Liver (tissue), 9 donors: ENCODE data around the gene TP53I11. TPM values are rescaled to one million over a fixed set of nuclear protein-coding genes. Genes with fewer than 3 reads are reported as not detected.

Experiments
- DNase-seq: peaks from one replicate; pipeline ENCODE4 v3.0.0-alpha.2; 2017; ENCODE audit warnings: low spot score
- H3K27ac ChIP-seq, 2 donors: one replicate each; pipeline ENCODE4 v1.7.0; 2013; ENCODE audit warnings: inconsistent platforms in 2 of 2, low read length in 2 of 2, control low read depth in 1 of 2, low read depth in 1 of 2, mild to moderate bottlenecking in 1 of 2
- H3K27me3 ChIP-seq, 4 donors: one replicate each; pipeline versions ENCODE4 v1.6.1 to v1.7.0; 2013; ENCODE audit warnings: low read length in 3 of 4, inconsistent platforms in 1 of 4, mild to moderate bottlenecking in 1 of 4, moderate library complexity in 1 of 4; ENCODE audit not compliant: control insufficient read depth in 4 of 4, insufficient read depth in 4 of 4
- H3K36me3 ChIP-seq, 4 donors: one replicate each; pipeline versions ENCODE4 v1.6.1 to v1.7.0; 2013; ENCODE audit warnings: low read length in 3 of 4, mild to moderate bottlenecking in 3 of 4, low read depth in 1 of 4, moderate library complexity in 1 of 4; ENCODE audit not compliant: control insufficient read depth in 4 of 4, insufficient read depth in 3 of 4
- H3K4me1 ChIP-seq, 4 donors: one replicate each; pipeline versions ENCODE4 v1.6.1 to v1.7.0; 2013; ENCODE audit warnings: low read length in 3 of 4, mild to moderate bottlenecking in 3 of 4, moderate library complexity in 1 of 4; ENCODE audit not compliant: control insufficient read depth in 4 of 4, insufficient read depth in 4 of 4
- H3K4me3 ChIP-seq, 3 donors: one replicate each; pipeline versions ENCODE4 v1.6.1 to v1.7.0; 2013; ENCODE audit warnings: low read length in 3 of 3, control low read depth in 1 of 3, low read depth in 1 of 3, mild to moderate bottlenecking in 1 of 3
- H3K9ac ChIP-seq, 2 donors: one replicate each; pipeline ENCODE4 v1.7.0; 2013; ENCODE audit warnings: low read length in 2 of 2, mild to moderate bottlenecking in 2 of 2, moderate library complexity in 2 of 2, control low read depth in 1 of 2, low read depth in 1 of 2
- H3K9me3 ChIP-seq, 4 donors: one replicate each; pipeline versions ENCODE4 v1.6.1 to v1.7.0; 2013; ENCODE audit warnings: low read length in 3 of 4; ENCODE audit not compliant: control insufficient read depth in 4 of 4
- EGR1 ChIP-seq, 2 donors: IDR thresholded peaks; 2 replicates each; pipeline ENCODE4 v1.6.1; 2016 to 2018; ENCODE audit warnings: antibody characterized with exemption in 2 of 2, low read depth in 2 of 2
- FOXA1 ChIP-seq: IDR thresholded peaks from 2 replicates; pipeline ENCODE4 v1.6.1; 2016; ENCODE audit warnings: antibody characterized with exemption
- FOXA2 ChIP-seq: IDR thresholded peaks from 2 replicates; pipeline ENCODE4 v1.6.1; 2016; ENCODE audit warnings: antibody characterized with exemption
- GABPA ChIP-seq, 2 donors: IDR thresholded peaks in 1 of 2; conservative IDR thresholded peaks in 1 of 2; 2 replicates each; pipeline ENCODE4 v1.6.1; 2016; ENCODE audit warnings: antibody characterized with exemption in 2 of 2, mild to moderate bottlenecking in 1 of 2, moderate library complexity in 1 of 2
- HNF4A ChIP-seq, 2 donors: conservative IDR thresholded peaks; 2 replicates each; pipeline ENCODE4 v1.6.1; 2016; ENCODE audit warnings: antibody characterized with exemption in 2 of 2, mild to moderate bottlenecking in 2 of 2
- HNF4G ChIP-seq: IDR thresholded peaks from 2 replicates; pipeline ENCODE4 v1.6.1; 2016; ENCODE audit warnings: antibody characterized with exemption
- JUND ChIP-seq, 2 donors: IDR thresholded peaks; 2 replicates each; pipeline ENCODE4 v1.6.1; 2016; ENCODE audit warnings: antibody characterized with exemption in 2 of 2
- NR2F2 ChIP-seq: IDR thresholded peaks from 2 replicates; pipeline ENCODE4 v1.6.1; 2016; ENCODE audit warnings: antibody characterized with exemption
- RAD21 ChIP-seq, 2 donors: IDR thresholded peaks; 2 replicates each; pipeline ENCODE4 v1.6.1; 2016; ENCODE audit warnings: antibody characterized with exemption in 2 of 2, mild to moderate bottlenecking in 2 of 2
- RXRA ChIP-seq, 2 donors: IDR thresholded peaks; 2 replicates each; pipeline ENCODE4 v1.6.1; 2017 to 2018; ENCODE audit warnings: antibody characterized with exemption in 2 of 2, mild to moderate bottlenecking in 1 of 2
- SP1 ChIP-seq: IDR thresholded peaks from 2 replicates; pipeline ENCODE4 v1.6.1; 2018; ENCODE audit warnings: antibody characterized with exemption, mild to moderate bottlenecking
- TAF1 ChIP-seq: conservative IDR thresholded peaks from 2 replicates; pipeline ENCODE4 v1.6.1; 2016; ENCODE audit warnings: antibody characterized with exemption, mild to moderate bottlenecking
- YY1 ChIP-seq: IDR thresholded peaks from 2 replicates; pipeline ENCODE4 v1.6.1; 2016; ENCODE audit warnings: antibody characterized with exemption, mild to moderate bottlenecking
- WGBS: extraction: QIAGEN DNeasy Blood & Tissue Kit; methylation state at CpG from one replicate; pipeline ENCODE4 v1.1.7; 2013; 5-methylcytosine and 5-hydroxymethylcytosine counted together
- polyA plus RNA-seq, 2 donors: library from polyadenylated mRNA; stranded (reverse) in 1 of 2; unstranded in 1 of 2; fragments of 200-250 nt in 1 of 2; fragments of >200 nt in 1 of 2; fragmentation: Nextera tagmentation in 1 of 2; extraction: Ambion mirVana in 1 of 2; gene quantifications; one replicate each; pipeline versions ENCODE4 v1.2.1 to v1.2.3, GENCODE V29; 2013 to 2015
- total RNA-seq, 2 donors: library from RNA; depleted of rRNA; stranded (reverse); fragments of >200 nt; gene quantifications; one replicate each; pipeline ENCODE4 v1.2.3, GENCODE V29; 2014
- TF ChIP-seq, protein P1 (sequence below): IDR thresholded peaks from 2 replicates; pipeline ENCODE4 v1.6.1; 2016; ENCODE audit warnings: antibody characterized with exemption
- TF ChIP-seq, protein P2 (sequence below): IDR thresholded peaks from 2 replicates; pipeline ENCODE4 v1.6.1; 2016; ENCODE audit warnings: antibody characterized with exemption
- TF ChIP-seq, protein P3 (sequence below): fragments of 150-350 bp; IDR thresholded peaks from 2 replicates; pipeline ENCODE4 v1.5.1; 2017; ENCODE audit warnings: improper control_type of control experiment, low read depth, low read length; ENCODE audit not compliant: missing input control
- TF ChIP-seq, protein P4 (sequence below): IDR thresholded peaks from 2 replicates; pipeline ENCODE4 v1.6.1; 2016; ENCODE audit warnings: antibody characterized with exemption
- TF ChIP-seq, protein P5 (sequence below): IDR thresholded peaks from 2 replicates; pipeline ENCODE4 v1.6.1; 2016; ENCODE audit warnings: antibody characterized with exemption, mild to moderate bottlenecking
- donor health status: healthy.
- donor health status: healthy.
- donor health status: healthy.
- donor health status: healthy.
- donor health status: healthy.

TP53I11 gene
- total and polyA plus RNA-seq, 4 donors: 3.6 to 16.0 (median 8.3) TPM

DNA sequence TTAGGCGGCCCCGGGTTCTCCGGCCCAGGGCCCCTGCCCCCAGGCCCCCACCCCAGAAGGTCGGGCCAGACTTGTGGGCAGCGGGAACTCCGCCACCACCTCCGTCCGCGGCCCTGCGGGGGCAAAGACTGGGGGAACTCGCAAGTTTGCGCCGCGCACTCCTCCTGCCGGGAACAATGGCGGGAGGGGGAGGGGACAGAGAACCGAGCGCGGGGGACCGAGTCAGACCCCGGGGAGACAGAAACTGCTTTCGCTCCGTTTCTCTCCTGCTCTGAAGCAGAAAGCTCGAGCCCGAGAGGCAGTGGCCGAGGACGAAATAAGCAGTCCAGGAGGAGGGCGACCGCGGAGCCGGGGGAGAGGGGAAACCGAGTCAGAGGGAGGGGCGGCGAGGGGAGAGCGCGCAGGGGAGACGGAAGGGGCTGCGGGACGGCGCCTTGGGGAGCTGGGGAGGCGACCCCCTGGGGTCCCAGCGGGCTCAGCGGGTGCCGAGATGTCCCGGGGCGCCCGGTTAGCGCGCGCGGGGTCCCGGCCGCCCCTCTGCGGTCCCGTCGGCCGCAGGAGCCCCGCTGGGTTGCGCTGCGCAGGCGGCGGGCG lies 555 bp downstream of the TP53I11 start:
- Histone ChIP-seq H3K4me1 (peaks cover 0 to 11% (median 5%) of the 10 kb centered on the region in 4 donors), H3K27me3 (no peaks in the 10 kb centered on the region), H3K9me3 (no peaks in the 10 kb centered on the region), H3K9ac (no peak overlapping the region), H3K4me3 (peak overlapping the region in 2 of 3 donors; percentile 17 to 58), H3K36me3 (no peaks in the 10 kb centered on the region), H3K27ac (peak overlapping the region; percentile 40 to 66)
- DNase-seq: no peak
- TF ChIP-seq NR2F2: no peak
- no peak for TF ChIP-seq TAF1
- TF ChIP-seq, protein P1, sequence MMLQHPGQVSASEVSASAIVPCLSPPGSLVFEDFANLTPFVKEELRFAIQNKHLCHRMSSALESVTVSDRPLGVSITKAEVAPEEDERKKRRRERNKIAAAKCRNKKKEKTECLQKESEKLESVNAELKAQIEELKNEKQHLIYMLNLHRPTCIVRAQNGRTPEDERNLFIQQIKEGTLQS: no peak
- TF ChIP-seq RXRA (IDR thresholded peaks at IDR 0.05): no peak
- no peak for TF ChIP-seq HNF4G
- TF ChIP-seq, protein P2, sequence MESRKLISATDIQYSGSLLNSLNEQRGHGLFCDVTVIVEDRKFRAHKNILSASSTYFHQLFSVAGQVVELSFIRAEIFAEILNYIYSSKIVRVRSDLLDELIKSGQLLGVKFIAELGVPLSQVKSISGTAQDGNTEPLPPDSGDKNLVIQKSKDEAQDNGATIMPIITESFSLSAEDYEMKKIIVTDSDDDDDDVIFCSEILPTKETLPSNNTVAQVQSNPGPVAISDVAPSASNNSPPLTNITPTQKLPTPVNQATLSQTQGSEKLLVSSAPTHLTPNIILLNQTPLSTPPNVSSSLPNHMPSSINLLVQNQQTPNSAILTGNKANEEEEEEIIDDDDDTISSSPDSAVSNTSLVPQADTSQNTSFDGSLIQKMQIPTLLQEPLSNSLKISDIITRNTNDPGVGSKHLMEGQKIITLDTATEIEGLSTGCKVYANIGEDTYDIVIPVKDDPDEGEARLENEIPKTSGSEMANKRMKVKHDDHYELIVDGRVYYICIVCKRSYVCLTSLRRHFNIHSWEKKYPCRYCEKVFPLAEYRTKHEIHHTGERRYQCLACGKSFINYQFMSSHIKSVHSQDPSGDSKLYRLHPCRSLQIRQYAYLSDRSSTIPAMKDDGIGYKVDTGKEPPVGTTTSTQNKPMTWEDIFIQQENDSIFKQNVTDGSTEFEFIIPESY: no peak
- no peak for TF ChIP-seq GABPA (IDR thresholded peaks at IDR 0.05 in 1 of 2, conservative IDR thresholded peaks at IDR 0.05 in 1 of 2)
- no peak for TF ChIP-seq SP1
- no peak for TF ChIP-seq JUND (IDR thresholded peaks at IDR 0.05)
- TF ChIP-seq YY1: no peak
- TF ChIP-seq RAD21 (IDR thresholded peaks at IDR 0.05): no peak
- TF ChIP-seq, protein P3, sequence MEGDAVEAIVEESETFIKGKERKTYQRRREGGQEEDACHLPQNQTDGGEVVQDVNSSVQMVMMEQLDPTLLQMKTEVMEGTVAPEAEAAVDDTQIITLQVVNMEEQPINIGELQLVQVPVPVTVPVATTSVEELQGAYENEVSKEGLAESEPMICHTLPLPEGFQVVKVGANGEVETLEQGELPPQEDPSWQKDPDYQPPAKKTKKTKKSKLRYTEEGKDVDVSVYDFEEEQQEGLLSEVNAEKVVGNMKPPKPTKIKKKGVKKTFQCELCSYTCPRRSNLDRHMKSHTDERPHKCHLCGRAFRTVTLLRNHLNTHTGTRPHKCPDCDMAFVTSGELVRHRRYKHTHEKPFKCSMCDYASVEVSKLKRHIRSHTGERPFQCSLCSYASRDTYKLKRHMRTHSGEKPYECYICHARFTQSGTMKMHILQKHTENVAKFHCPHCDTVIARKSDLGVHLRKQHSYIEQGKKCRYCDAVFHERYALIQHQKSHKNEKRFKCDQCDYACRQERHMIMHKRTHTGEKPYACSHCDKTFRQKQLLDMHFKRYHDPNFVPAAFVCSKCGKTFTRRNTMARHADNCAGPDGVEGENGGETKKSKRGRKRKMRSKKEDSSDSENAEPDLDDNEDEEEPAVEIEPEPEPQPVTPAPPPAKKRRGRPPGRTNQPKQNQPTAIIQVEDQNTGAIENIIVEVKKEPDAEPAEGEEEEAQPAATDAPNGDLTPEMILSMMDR: no peak
- TF ChIP-seq, protein P4, sequence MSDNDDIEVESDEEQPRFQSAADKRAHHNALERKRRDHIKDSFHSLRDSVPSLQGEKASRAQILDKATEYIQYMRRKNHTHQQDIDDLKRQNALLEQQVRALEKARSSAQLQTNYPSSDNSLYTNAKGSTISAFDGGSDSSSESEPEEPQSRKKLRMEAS: no peak
- TF ChIP-seq HNF4A (conservative IDR thresholded peaks at IDR 0.05): no peak
- TF ChIP-seq, protein P5, sequence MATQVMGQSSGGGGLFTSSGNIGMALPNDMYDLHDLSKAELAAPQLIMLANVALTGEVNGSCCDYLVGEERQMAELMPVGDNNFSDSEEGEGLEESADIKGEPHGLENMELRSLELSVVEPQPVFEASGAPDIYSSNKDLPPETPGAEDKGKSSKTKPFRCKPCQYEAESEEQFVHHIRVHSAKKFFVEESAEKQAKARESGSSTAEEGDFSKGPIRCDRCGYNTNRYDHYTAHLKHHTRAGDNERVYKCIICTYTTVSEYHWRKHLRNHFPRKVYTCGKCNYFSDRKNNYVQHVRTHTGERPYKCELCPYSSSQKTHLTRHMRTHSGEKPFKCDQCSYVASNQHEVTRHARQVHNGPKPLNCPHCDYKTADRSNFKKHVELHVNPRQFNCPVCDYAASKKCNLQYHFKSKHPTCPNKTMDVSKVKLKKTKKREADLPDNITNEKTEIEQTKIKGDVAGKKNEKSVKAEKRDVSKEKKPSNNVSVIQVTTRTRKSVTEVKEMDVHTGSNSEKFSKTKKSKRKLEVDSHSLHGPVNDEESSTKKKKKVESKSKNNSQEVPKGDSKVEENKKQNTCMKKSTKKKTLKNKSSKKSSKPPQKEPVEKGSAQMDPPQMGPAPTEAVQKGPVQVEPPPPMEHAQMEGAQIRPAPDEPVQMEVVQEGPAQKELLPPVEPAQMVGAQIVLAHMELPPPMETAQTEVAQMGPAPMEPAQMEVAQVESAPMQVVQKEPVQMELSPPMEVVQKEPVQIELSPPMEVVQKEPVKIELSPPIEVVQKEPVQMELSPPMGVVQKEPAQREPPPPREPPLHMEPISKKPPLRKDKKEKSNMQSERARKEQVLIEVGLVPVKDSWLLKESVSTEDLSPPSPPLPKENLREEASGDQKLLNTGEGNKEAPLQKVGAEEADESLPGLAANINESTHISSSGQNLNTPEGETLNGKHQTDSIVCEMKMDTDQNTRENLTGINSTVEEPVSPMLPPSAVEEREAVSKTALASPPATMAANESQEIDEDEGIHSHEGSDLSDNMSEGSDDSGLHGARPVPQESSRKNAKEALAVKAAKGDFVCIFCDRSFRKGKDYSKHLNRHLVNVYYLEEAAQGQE: no peak
- no peak for TF ChIP-seq FOXA1
- no peak for TF ChIP-seq FOXA2
- TF ChIP-seq EGR1 (IDR thresholded peaks at IDR 0.05; ENCODE audit: low read depth in 2 of 2): no peak
- 2% methylated on average over 63 of the region's 63 CpGs for WGBS
